Epithelial cell of prostate (primary cell): ENCODE data around the gene SLFN12L.
"Not testable (repeated sequence)": the region's sequence is repeated elsewhere in the genome, so short reads cannot be mapped to it uniquely, and the experiment has no call there.

Experiments used
- DNase-seq: peaks from one replicate; pipeline ENCODE4 v3.0.0-alpha.2; 2011; ENCODE audit warnings: low read depth, low spot score
- H3K27ac ChIP-seq: fragments of 450-650 bp; 2 replicates; pipeline ENCODE4 v1.5.1; 2017; ENCODE audit warnings: mild to moderate bottlenecking

SLFN12L gene

GRCh38 chr17:35537601-35538141 is at the start of gene SLFN12L:
SLFN12L (minus strand) TSS chr17:35537678; CDS start chr17:35522364, 15,314 bp downstream.
- no peak within 1 kb of the TSS for H3K27ac ChIP-seq
- DNase-seq = no peak

GRCh38 chr17:35586569-35587073 is 49.1 kb upstream of the SLFN12L start:
- DNase-seq = no peak
- H3K27ac ChIP-seq = peak overlapping the region; percentile 92

DNA sequence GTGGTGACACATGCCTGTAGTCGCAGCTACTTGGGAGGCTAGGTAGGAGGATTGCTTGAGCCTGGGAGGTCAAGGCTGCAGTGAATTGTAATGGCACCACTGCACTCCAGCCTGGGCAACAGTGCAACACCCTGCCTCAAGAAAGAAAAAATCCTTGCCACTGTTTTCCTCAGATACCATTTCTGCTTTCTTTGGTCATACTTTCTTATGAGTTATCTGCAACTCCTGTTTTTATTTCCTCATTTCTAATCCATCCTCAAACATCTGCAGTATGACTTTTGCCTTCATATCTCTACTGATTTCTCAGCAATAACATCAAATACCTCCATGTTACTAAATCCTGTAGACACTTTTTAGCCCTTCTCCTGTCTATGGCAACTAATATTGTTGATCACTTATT is 46.6 kb upstream of the SLFN12L start:
- H3K27ac ChIP-seq = no peak overlapping the region
- no peak for DNase-seq

DNA sequence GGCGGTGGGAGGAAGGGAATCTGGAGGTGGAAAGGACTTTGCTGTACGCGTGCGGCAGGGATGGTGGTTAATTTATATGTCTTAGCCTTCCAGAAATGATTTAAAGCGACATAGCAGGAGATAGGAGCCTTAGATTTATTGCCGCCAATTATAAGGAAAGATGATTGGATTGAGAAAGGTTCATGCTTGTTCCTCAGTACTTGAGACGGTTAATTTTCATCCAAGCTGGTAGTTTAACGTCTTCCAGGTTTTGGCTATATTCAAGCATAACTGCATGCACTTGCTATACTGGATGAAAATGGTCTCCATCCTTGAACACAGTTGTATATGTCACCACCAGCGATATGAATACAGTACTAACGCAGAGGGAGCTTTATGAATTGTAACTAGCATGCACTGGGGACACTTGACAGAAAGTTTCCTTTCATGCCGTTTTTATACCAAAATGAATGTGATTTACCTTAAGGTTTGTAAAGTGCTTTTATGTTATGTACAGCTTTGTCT is 41.5 kb upstream of the SLFN12L start:
- H3K27ac ChIP-seq = peak overlapping the region; percentile 64
- DNase-seq = no peak

DNA sequence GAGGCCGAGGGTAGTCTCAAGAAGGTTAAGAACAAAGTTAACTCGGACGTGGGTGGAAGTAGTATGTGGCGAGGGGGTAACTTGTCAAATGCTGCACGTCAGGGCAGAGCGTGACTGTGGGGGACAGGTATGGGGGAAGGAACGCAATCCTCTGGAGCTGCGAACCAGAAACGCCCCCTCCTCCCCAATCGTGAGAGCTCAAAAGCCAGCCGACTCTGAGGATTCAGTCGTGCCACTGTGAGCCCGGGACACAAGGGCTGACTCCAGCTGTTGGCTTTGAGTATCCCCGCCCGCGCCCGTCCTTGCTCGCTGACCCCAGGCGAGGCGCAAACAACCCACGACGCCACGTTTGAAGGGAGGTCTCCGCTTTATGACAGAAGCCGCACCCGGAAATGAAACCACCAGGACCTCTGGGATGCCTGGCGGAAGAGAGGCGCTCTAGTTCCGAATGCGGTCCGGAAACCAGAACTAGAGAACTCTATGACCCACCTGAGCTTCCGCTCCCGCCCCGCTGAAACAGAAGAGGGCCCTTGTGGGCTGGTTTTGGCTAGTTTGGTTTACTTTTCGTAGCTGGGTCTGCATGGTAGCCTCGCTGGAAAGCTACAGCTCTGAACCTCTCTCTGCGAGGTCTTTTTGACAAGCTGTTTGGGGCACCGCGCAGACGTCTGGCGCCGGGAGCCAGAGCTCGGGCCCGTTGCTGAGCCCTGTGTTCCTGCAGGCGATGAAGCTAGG is 40.9 kb upstream of the SLFN12L start, which contains the start of gene PEX12:
PEX12 (minus strand) TSS at position 375 of the 732 bp plus-strand sequence. CDS start 550 bp downstream, outside the sequence.
- no peak for DNase-seq
- H3K27ac ChIP-seq = peak within 1 kb of the TSS; percentile 64

GRCh38 chr17:35577830-35578196 is 40.3 kb upstream of the SLFN12L start:
- DNase-seq = no peak
- H3K27ac ChIP-seq = peak overlapping the region; percentile 64

- DNase-seq = no peak
- no peak overlapping the region for H3K27ac ChIP-seq
Observed at GRCh38 chr17:35575759-35576158, 38.3 kb upstream of the SLFN12L start.

DNA sequence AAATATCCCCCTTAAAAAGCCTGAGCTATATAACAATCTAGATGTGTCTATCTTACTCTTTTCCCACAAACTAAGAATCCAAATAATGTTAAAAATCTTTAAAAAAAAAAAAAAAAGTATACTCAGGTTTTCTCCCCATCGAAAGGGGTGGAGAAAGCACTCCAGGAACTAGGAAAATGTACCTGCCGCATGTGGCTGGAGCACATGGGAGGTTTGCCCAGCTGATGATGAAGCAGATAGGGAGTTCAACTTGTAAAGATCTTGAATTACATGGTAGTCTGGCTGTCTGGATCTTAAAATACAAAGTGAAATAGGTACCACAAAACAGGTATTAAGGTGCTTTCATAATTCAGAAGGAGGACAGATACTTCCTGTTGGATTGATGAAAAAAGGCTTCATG is 31.9 kb upstream of the SLFN12L start:
- DNase-seq = no peak
- no peak overlapping the region for H3K27ac ChIP-seq

- H3K27ac ChIP-seq = peak overlapping the region; percentile 60
- DNase-seq = no peak
Observed at GRCh38 chr17:35568561-35568960, 31.1 kb upstream of the SLFN12L start.

DNA sequence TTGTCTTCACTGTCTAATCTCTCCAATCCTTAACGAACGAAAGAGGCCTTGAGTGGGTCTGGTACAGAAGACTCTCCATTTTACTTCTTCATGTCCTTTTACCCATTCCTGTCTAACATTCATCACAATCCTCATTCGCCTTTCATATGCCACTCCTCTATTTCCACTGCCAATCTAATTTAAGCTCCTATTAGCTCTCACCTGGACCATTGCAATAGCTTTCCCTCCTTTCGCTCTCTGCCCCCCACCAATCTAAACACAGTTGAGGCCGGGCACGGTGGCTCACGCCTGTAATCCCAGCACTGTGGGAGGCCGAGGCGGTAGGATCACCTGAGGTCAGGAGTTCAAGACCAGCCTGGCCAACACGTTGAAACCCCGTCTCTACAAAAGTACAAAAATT is 29.5 kb upstream of the SLFN12L start:
- DNase-seq = no peak
- no peak overlapping the region for H3K27ac ChIP-seq

DNA sequence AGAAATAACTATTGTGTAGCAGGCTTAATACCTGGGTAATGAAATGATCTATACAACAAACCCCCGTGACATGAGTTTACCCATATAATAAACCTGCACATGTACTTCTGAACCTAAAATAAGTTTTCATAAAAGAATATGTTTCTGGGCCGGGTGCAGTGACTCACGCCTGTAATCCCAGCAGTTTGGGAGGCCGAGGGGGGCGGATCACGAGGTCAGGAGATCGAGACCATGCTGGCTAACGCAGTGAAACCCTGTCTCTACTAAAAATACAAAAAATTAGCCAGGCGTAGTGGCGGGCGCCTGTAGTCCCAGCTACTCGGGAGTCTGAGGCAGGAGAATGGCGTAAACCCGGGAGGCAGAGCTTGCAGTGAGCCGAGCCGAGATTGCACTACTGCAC is 25.7 kb upstream of the SLFN12L start:
- DNase-seq = not testable (repeated sequence)

GRCh38 chr17:35560703-35561102 is 23.2 kb upstream of the SLFN12L start, which contains the start of gene SLFN14:
SLFN14 (minus strand) TSS chr17:35560819; CDS start chr17:35558062, 2,757 bp downstream.
- H3K27ac ChIP-seq = no peak within 1 kb of the TSS
- no peak for DNase-seq

More for the DNA sequence above, 25.7 kb upstream of the SLFN12L start:
- H3K27ac ChIP-seq = not testable (repeated sequence)

DNA sequence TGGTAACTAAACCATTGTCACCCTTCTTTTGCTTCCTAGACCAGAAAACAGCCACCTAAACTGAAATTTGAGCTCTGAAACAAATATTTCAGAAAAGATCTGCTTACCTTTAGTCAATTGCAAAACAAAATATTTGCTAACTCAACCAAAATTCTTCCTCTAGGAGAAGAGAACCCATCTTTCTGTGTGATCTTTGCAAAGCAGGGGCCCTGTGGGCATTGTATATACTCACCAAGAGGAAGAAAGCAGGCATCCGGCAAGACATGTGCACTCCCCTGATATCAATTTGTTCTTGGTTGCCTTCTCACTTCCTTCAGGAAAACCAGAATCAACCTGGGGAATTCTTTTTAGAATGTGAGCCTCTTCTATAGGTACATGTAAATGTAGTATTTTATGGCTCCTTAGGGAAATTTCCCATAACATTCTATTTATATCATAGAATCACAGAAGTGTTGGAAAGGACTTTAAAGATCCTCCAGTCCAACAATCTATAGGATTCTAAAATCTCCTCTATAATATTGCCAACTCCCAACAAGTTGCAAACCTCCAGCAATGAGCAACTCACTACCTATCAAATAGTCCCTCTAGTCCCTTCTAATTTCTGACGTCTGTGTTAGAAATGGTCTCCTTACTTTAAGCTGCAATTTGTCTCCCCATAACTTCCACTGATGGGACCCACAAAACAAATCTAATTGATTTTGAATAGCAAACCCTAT is 22.2 kb upstream of the SLFN12L start:
- no peak overlapping the region for H3K27ac ChIP-seq

DNA sequence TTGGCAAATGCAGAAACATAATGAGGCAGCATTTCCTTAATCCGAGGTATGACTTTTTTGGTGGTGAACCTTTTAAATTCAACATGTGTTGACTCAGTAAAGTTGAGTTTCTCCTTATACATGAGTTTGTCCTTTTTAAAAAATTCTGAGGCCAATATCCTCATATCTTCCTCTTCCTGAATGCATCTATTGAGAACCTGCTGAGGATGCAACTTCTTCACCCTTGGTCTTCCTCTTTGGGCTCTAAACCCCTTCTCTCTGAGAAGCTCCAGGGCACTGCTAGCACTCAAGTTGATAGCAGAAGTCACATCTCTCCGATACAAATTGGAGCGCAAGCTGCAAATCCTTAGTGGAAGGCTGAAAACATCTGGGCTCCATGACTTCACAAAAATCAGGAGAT is 19.9 kb upstream of the SLFN12L start:
- DNase-seq = no peak
- H3K27ac ChIP-seq = no peak overlapping the region

More for the DNA sequence above, 22.2 kb upstream of the SLFN12L start:
- DNase-seq = no peak

GRCh38 chr17:35555691-35556090 is 18.2 kb upstream of the SLFN12L start:
- no peak for DNase-seq
- no peak overlapping the region for H3K27ac ChIP-seq

DNA sequence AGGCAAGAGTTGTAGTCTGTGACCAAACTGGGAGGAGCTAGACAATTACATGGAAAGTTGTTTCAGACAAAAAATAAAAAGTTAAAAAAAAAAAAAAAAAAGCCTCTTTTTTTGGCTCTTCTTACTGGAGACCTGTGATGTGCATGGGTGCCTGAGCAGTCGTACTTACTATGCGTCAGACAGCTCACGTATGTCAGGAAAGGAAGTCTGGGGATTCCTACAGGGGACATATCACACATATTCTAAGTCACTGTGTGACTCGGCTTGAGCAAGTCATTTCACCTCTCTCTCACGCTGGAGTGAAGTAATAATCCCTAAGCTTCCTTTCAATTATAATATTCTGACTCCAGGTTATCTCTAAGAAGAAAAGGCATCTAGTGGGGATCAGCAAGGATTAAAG is 17.2 kb upstream of the SLFN12L start:
- no peak overlapping the region for H3K27ac ChIP-seq
- DNase-seq = no peak

GRCh38 chr17:35553310-35553709 is 15.8 kb upstream of the SLFN12L start:
- no peak for DNase-seq
- no peak overlapping the region for H3K27ac ChIP-seq

GRCh38 chr17:35548978-35549377 is 11.5 kb upstream of the SLFN12L start:
- DNase-seq = no peak
- H3K27ac ChIP-seq = no peak overlapping the region

DNA sequence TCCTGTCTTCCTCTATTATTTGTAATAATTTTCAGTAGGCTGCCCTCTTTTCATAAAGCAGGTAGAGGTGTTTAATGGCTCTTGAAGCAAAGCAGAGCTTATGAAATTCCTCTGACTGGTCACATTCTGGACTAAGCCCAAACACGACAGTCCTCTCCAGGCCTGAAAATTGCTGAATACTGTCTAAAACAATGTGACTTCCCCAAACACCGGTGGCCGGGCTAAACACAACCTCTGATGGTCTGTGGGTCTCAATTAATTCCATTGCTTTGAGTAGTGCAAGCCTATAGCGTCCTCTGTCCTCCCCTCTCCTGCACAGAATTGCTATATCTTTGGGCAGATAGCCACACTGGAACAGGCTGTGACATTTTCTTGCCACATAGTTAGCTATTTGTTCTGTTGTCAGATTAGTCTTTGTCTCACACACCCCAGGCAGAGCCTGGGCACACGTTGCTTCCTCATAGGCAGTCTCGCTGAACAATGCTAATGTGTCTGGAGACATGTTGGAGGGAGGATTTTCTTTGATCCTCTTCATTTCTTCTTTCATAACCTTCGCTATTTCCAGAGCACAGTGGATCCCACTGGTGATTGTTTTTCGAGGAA is 10.8 kb upstream of the SLFN12L start:
- H3K27ac ChIP-seq = no peak overlapping the region
- DNase-seq = no peak

DNA sequence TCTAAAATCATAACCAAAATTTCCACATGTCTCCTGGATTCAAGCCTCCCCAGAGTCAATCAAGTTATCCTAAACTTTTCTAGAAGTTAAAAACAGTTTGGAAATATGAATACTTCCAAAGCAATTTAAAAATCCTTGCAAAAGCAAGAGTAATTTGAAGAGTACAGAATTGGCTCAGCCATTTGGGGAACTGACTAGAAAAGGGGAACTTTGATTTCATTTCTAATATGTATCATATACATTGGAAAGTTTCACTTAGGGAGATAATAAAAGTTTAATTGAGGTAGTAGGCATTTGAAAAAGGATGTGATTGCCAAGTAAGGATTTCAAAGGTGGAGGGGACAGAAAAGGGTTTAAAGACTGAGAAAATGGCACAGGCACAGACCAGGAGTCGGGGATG is 9.0 kb upstream of the SLFN12L start:
- no peak overlapping the region for H3K27ac ChIP-seq
- DNase-seq = no peak
